GM18502 (cell line): ENCODE measurements around the gene CXCL14.

Source experiments
- ATAC-seq: cut with Tn5 transposase; IDR thresholded peaks from one replicate; pipeline ENCODE4 v1.9.1; 2021; ENCODE audit warnings: mild to moderate bottlenecking; ENCODE audit not compliant: unreplicated experiment, poor library complexity

The CXCL14 gene

GRCh38 chr5:135598691-135599395, 20.1 kb upstream of the CXCL14 start:
- no peak for ATAC-seq

GRCh38 chr5:135596788-135597187, 18.0 kb upstream of the CXCL14 start:
- no peak for ATAC-seq

- ATAC-seq: no peak
These were observed 17.5 kb upstream of the CXCL14 start for GRCh38 chr5:135596157-135596763.

- ATAC-seq: no peak
These were observed 15.7 kb upstream of the CXCL14 start for GRCh38 chr5:135594416-135594960.

- ATAC-seq: no peak
These were observed 15.1 kb upstream of the CXCL14 start for GRCh38 chr5:135593886-135594285.

- no peak for ATAC-seq
These were observed 14.3 kb upstream of the CXCL14 start for GRCh38 chr5:135593141-135593540.

- ATAC-seq: no peak
These were observed 13.7 kb upstream of the CXCL14 start for GRCh38 chr5:135592312-135593045.

- no peak for ATAC-seq
These were observed 12.5 kb upstream of the CXCL14 start for GRCh38 chr5:135591277-135591676.

- ATAC-seq: no peak
These were observed 10.4 kb upstream of the CXCL14 start for GRCh38 chr5:135589152-135589551.

GRCh38 chr5:135587721-135588663, 9.2 kb upstream of the CXCL14 start:
- no peak for ATAC-seq

GRCh38 chr5:135584918-135585317, 6.1 kb upstream of the CXCL14 start:
- ATAC-seq: no peak

- ATAC-seq: no peak
These were observed 5.5 kb upstream of the CXCL14 start for GRCh38 chr5:135584276-135584675.

- ATAC-seq: no peak
These were observed 3.4 kb upstream of the CXCL14 start for GRCh38 chr5:135582099-135582781.

GRCh38 chr5:135578305-135578684, 496 bp downstream of the CXCL14 start:
- no peak for ATAC-seq

GRCh38 chr5:135577421-135577820, 1.4 kb downstream of the CXCL14 start:
- no peak for ATAC-seq

GRCh38 chr5:135576075-135576599, 2.7 kb downstream of the CXCL14 start:
- no peak for ATAC-seq

- no peak for ATAC-seq
These were observed 4.3 kb downstream of the CXCL14 start for GRCh38 chr5:135574493-135574892.

- ATAC-seq: no peak
These were observed 6.9 kb downstream of the CXCL14 start for GRCh38 chr5:135571902-135572301.

- no peak for ATAC-seq
These were observed 7.7 kb downstream of the CXCL14 start for GRCh38 chr5:135571066-135571609.
